ENCODE data around the gene KCNN3. TPM values are rescaled to one million over a fixed set of nuclear protein-coding genes. Genes with fewer than 3 reads are reported as not detected.

The KCNN3 gene
- total RNA-seq, 1 experiment from 2014 or later, result 0.73 TPM

- CTCF ChIA-PET, result no interaction called here
- no peaks in the 10 kb centered on the region for H3K9me3 ChIP-seq (ENCODE audit: low read depth, low read length, poor library complexity, severe bottlenecking)
- POLR2A ChIA-PET (ENCODE audit: low non-redundant PET), result no interaction called here
- H3K27ac ChIP-seq (ENCODE audit: low read depth, low read length, poor library complexity, severe bottlenecking), result no peak overlapping the region
- H3K27me3 ChIP-seq (replicated peaks; ENCODE audit: insufficient read depth, low read depth, low read length, poor library complexity), result peaks cover 2% of the 10 kb centered on the region
- no peak for TF ChIP-seq CTCF (conservative IDR thresholded peaks at IDR 0.05; ENCODE audit: low read depth, low read length)
- TF ChIP-seq EZH2 (IDR thresholded peaks at IDR 0.05; ENCODE audit: borderline replicate concordance, low read depth, low read length, poor library complexity, severe bottlenecking), result no peak
- no TSS peak for BruUV-seq (replicated peaks)
- DNase-seq (ENCODE audit: low spot score), result no peak
- peaks cover 14% of the 10 kb centered on the region for H3K4me1 ChIP-seq (ENCODE audit: insufficient read depth, low read length, poor library complexity, severe bottlenecking)
- H3K4me3 ChIP-seq (ENCODE audit: low read depth, low read length, poor library complexity, severe bottlenecking), result no peak overlapping the region
- no peaks in the 10 kb centered on the region for H3K36me3 ChIP-seq (ENCODE audit: insufficient read depth, low read length, poor library complexity, severe bottlenecking)
- intact Hi-C loops (cut with micrococcal nuclease; ENCODE audit: unreplicated experiment), result no loop called here
Observed at GRCh38 chr1:154696456-154696855, 173.6 kb downstream of the KCNN3 start.

GRCh38 chr1:154695985-154696384 is 174.1 kb downstream of the KCNN3 start:
- Histone ChIP-seq H3K4me3 (ENCODE audit: low read depth, low read length, poor library complexity, severe bottlenecking) (no peak overlapping the region), H3K9me3 (ENCODE audit: low read depth, low read length, poor library complexity, severe bottlenecking) (no peaks in the 10 kb centered on the region), H3K27ac (ENCODE audit: low read depth, low read length, poor library complexity, severe bottlenecking) (no peak overlapping the region), H3K4me1 (ENCODE audit: insufficient read depth, low read length, poor library complexity, severe bottlenecking) (peaks cover 14% of the 10 kb centered on the region), H3K27me3 (replicated peaks; ENCODE audit: insufficient read depth, low read depth, low read length, poor library complexity) (peaks cover 2% of the 10 kb centered on the region), H3K36me3 (ENCODE audit: insufficient read depth, low read length, poor library complexity, severe bottlenecking) (no peaks in the 10 kb centered on the region)
- BruUV-seq (replicated peaks), result no TSS peak
- TF ChIP-seq CTCF (conservative IDR thresholded peaks at IDR 0.05; ENCODE audit: low read depth, low read length) (peak; percentile 50; the same call in 1 of the 2 replicates), EZH2 (IDR thresholded peaks at IDR 0.05; ENCODE audit: borderline replicate concordance, low read depth, low read length, poor library complexity, severe bottlenecking) (no peak)
- CTCF ChIA-PET, result no interaction called here
- POLR2A ChIA-PET (ENCODE audit: low non-redundant PET), result no interaction called here
- peak; percentile 33 for DNase-seq (ENCODE audit: low spot score)
- intact Hi-C loops (cut with micrococcal nuclease; ENCODE audit: unreplicated experiment), result no loop called here

- ChIA-PET POLR2A (ENCODE audit: low non-redundant PET) (no interaction called here), CTCF (no interaction called here)
- DNase-seq (ENCODE audit: low spot score), result no peak
- intact Hi-C loops (cut with micrococcal nuclease; ENCODE audit: unreplicated experiment), result no loop called here
- no peak overlapping the region for H3K4me3 ChIP-seq (ENCODE audit: low read depth, low read length, poor library complexity, severe bottlenecking)
- H3K27ac ChIP-seq (ENCODE audit: low read depth, low read length, poor library complexity, severe bottlenecking), result no peak overlapping the region
- no TSS peak for BruUV-seq (replicated peaks)
- peaks cover 2% of the 10 kb centered on the region for H3K27me3 ChIP-seq (replicated peaks; ENCODE audit: insufficient read depth, low read depth, low read length, poor library complexity)
- H3K36me3 ChIP-seq (ENCODE audit: insufficient read depth, low read length, poor library complexity, severe bottlenecking), result no peaks in the 10 kb centered on the region
- no peak for TF ChIP-seq CTCF (conservative IDR thresholded peaks at IDR 0.05; ENCODE audit: low read depth, low read length)
- TF ChIP-seq EZH2 (IDR thresholded peaks at IDR 0.05; ENCODE audit: borderline replicate concordance, low read depth, low read length, poor library complexity, severe bottlenecking), result no peak
- H3K9me3 ChIP-seq (ENCODE audit: low read depth, low read length, poor library complexity, severe bottlenecking), result no peaks in the 10 kb centered on the region
- peaks cover 14% of the 10 kb centered on the region for H3K4me1 ChIP-seq (ENCODE audit: insufficient read depth, low read length, poor library complexity, severe bottlenecking)
Observed at GRCh38 chr1:154694995-154695394, 175.1 kb downstream of the KCNN3 start.
